22Rv1 (cell line): ENCODE results near the gene WDR38.
A peak's percentile ranks its signal among the peaks of the same experiment; 100 is the strongest.

Experiments used
- H3K27ac ChIP-seq: fragments of 450-650 bp; 2 replicates; pipeline ENCODE4 v1.5.1; 2017
- ZFX ChIP-seq: fragments of 450-650 bp; IDR thresholded peaks from 2 replicates; pipeline ENCODE4 v1.6.1; 2017; ENCODE audit warnings: antibody characterized with exemption, borderline replicate concordance
- TF ChIP-seq, protein P1 (sequence below): fragments of 450-650 bp; IDR thresholded peaks from 2 replicates; pipeline ENCODE4 v1.5.1; 2017; ENCODE audit warnings: mild to moderate bottlenecking

The WDR38 gene

GRCh38 chr9:124855566-124855943 lies 2.3 kb downstream of the WDR38 start:
- H3K27ac ChIP-seq: no peak overlapping the region
- TF ChIP-seq, protein P1, sequence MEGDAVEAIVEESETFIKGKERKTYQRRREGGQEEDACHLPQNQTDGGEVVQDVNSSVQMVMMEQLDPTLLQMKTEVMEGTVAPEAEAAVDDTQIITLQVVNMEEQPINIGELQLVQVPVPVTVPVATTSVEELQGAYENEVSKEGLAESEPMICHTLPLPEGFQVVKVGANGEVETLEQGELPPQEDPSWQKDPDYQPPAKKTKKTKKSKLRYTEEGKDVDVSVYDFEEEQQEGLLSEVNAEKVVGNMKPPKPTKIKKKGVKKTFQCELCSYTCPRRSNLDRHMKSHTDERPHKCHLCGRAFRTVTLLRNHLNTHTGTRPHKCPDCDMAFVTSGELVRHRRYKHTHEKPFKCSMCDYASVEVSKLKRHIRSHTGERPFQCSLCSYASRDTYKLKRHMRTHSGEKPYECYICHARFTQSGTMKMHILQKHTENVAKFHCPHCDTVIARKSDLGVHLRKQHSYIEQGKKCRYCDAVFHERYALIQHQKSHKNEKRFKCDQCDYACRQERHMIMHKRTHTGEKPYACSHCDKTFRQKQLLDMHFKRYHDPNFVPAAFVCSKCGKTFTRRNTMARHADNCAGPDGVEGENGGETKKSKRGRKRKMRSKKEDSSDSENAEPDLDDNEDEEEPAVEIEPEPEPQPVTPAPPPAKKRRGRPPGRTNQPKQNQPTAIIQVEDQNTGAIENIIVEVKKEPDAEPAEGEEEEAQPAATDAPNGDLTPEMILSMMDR: no peak
- TF ChIP-seq ZFX: no peak

GRCh38 chr9:124855944-124856765 lies 2.9 kb downstream of the WDR38 start:
- H3K27ac ChIP-seq: no peak overlapping the region
- TF ChIP-seq, protein P1: peak; percentile 68
- no peak for TF ChIP-seq ZFX

DNA sequence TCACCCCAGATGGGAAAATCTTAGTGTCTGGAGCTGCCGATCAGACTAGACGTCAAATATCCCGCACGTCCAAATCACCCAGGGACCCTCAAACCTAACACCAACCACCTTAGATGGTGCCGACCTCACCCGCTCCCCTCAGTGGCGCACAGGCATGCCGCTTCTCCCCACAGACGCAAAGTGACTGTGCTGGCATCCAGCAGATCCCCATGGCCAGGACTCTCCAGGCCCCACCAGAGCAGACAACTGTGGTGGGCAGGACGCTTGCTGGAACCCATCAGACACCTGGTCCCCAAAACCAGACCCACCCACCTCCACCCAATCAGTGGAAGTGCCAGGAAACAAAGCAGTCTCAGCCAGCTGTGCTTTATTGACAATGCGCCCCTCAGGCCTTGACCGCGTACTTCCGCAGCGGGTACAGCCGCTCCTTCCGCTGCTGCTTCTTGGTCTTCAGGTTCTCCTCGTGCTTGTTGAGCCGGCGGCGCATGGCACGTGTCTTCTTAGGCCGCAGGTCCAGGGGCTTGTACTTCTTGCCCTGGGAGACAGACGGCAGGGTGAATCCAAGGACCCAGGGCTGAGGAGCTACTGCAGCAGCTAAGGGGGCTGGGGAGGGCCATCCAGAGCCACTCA lies 4.4 kb downstream of the WDR38 start:
- no peak for TF ChIP-seq ZFX
- TF ChIP-seq, protein P1: no peak
- no peak overlapping the region for H3K27ac ChIP-seq

GRCh38 chr9:124858330-124859046 lies 5.2 kb downstream of the WDR38 start:
- TF ChIP-seq, protein P1: no peak
- TF ChIP-seq ZFX: no peak
- H3K27ac ChIP-seq: no peak overlapping the region

- TF ChIP-seq, protein P1: no peak
- TF ChIP-seq ZFX: no peak
- H3K27ac ChIP-seq: peak overlapping the region; percentile 92
Measured at GRCh38 chr9:124859803-124860581, 6.7 kb downstream of the WDR38 start.

- no peak for TF ChIP-seq ZFX
- TF ChIP-seq, protein P1: no peak
- peak overlapping the region; percentile 92 for H3K27ac ChIP-seq
Measured at GRCh38 chr9:124860582-124861341, 7.5 kb downstream of the WDR38 start.
